Measurements from ENCODE around the gene ISG15.
A peak's percentile ranks its signal among the peaks of the same experiment; 100 is the strongest.
"Not testable (repeated sequence)": the region's sequence is repeated elsewhere in the genome, so short reads cannot be mapped to it uniquely, and the experiment has no call there.

The ISG15 gene

GRCh38 chr1:1051127-1051810 is 38.0 kb downstream of the ISG15 start:
- no peak overlapping the region for H3K9ac ChIP-seq (ENCODE audit: low read depth, low read length)
- H3K4me1 ChIP-seq (ENCODE audit: control insufficient read depth, insufficient read depth, low read length): no peaks in the 10 kb centered on the region
- H3K4me3 ChIP-seq (ENCODE audit: low read depth, low read length): no peak overlapping the region
- H3K27me3 ChIP-seq (ENCODE audit: control insufficient read depth, insufficient read depth, low read length): no peaks in the 10 kb centered on the region
- peaks cover 75% of the 10 kb centered on the region for H3K36me3 ChIP-seq (ENCODE audit: control insufficient read depth, insufficient read depth, low read length)
- no peaks in the 10 kb centered on the region for H3K9me3 ChIP-seq (ENCODE audit: control insufficient read depth, insufficient read depth, low read length)

- no peaks in the 10 kb centered on the region for H3K9me3 ChIP-seq (ENCODE audit: control insufficient read depth, insufficient read depth, low read length)
- no peak overlapping the region for H3K4me3 ChIP-seq (ENCODE audit: low read depth, low read length)
- H3K27me3 ChIP-seq (ENCODE audit: control insufficient read depth, insufficient read depth, low read length): no peaks in the 10 kb centered on the region
- no peaks in the 10 kb centered on the region for H3K4me1 ChIP-seq (ENCODE audit: control insufficient read depth, insufficient read depth, low read length)
- H3K9ac ChIP-seq (ENCODE audit: low read depth, low read length): no peak overlapping the region
- peaks cover 65% of the 10 kb centered on the region for H3K36me3 ChIP-seq (ENCODE audit: control insufficient read depth, insufficient read depth, low read length)
These were observed 38.9 kb downstream of the ISG15 start for GRCh38 chr1:1052003-1052840.

GRCh38 chr1:1053022-1053421 is 39.7 kb downstream of the ISG15 start:
- H3K9ac ChIP-seq (ENCODE audit: low read depth, low read length): no peak overlapping the region
- peaks cover 58% of the 10 kb centered on the region for H3K36me3 ChIP-seq (ENCODE audit: control insufficient read depth, insufficient read depth, low read length)
- H3K27me3 ChIP-seq (ENCODE audit: control insufficient read depth, insufficient read depth, low read length): no peaks in the 10 kb centered on the region
- H3K4me3 ChIP-seq (ENCODE audit: low read depth, low read length): no peak overlapping the region
- H3K9me3 ChIP-seq (ENCODE audit: control insufficient read depth, insufficient read depth, low read length): no peaks in the 10 kb centered on the region
- no peaks in the 10 kb centered on the region for H3K4me1 ChIP-seq (ENCODE audit: control insufficient read depth, insufficient read depth, low read length)

GRCh38 chr1:1053682-1054081 is 40.4 kb downstream of the ISG15 start:
- Histone ChIP-seq H3K4me3 (ENCODE audit: low read depth, low read length) (no peak overlapping the region), H3K4me1 (ENCODE audit: control insufficient read depth, insufficient read depth, low read length) (no peaks in the 10 kb centered on the region), H3K9ac (ENCODE audit: low read depth, low read length) (no peak overlapping the region), H3K27me3 (ENCODE audit: control insufficient read depth, insufficient read depth, low read length) (peaks cover 4% of the 10 kb centered on the region), H3K36me3 (ENCODE audit: control insufficient read depth, insufficient read depth, low read length) (peaks cover 58% of the 10 kb centered on the region), H3K9me3 (ENCODE audit: control insufficient read depth, insufficient read depth, low read length) (no peaks in the 10 kb centered on the region)

GRCh38 chr1:1054099-1054700 is 40.9 kb downstream of the ISG15 start:
- Histone ChIP-seq H3K36me3 (ENCODE audit: control insufficient read depth, insufficient read depth, low read length) (peaks cover 57% of the 10 kb centered on the region), H3K9ac (ENCODE audit: low read depth, low read length) (no peak overlapping the region), H3K4me3 (ENCODE audit: low read depth, low read length) (no peak overlapping the region), H3K4me1 (ENCODE audit: control insufficient read depth, insufficient read depth, low read length) (no peaks in the 10 kb centered on the region), H3K9me3 (ENCODE audit: control insufficient read depth, insufficient read depth, low read length) (no peaks in the 10 kb centered on the region), H3K27me3 (ENCODE audit: control insufficient read depth, insufficient read depth, low read length) (peaks cover 7% of the 10 kb centered on the region)

GRCh38 chr1:1054971-1055370 is 41.7 kb downstream of the ISG15 start:
- peaks cover 8% of the 10 kb centered on the region for H3K27me3 ChIP-seq (ENCODE audit: control insufficient read depth, insufficient read depth, low read length)
- H3K36me3 ChIP-seq (ENCODE audit: control insufficient read depth, insufficient read depth, low read length): peaks cover 54% of the 10 kb centered on the region
- no peak overlapping the region for H3K4me3 ChIP-seq (ENCODE audit: low read depth, low read length)

GRCh38 chr1:1055841-1056736 is 42.8 kb downstream of the ISG15 start:
- H3K36me3 ChIP-seq (ENCODE audit: control insufficient read depth, insufficient read depth, low read length): peaks cover 43% of the 10 kb centered on the region
- no peak overlapping the region for H3K4me3 ChIP-seq (ENCODE audit: low read depth, low read length)
- no peak overlapping the region for H3K9ac ChIP-seq (ENCODE audit: low read depth, low read length)
- H3K27me3 ChIP-seq (ENCODE audit: control insufficient read depth, insufficient read depth, low read length): peaks cover 17% of the 10 kb centered on the region
- no peaks in the 10 kb centered on the region for H3K9me3 ChIP-seq (ENCODE audit: control insufficient read depth, insufficient read depth, low read length)
- no peaks in the 10 kb centered on the region for H3K4me1 ChIP-seq (ENCODE audit: control insufficient read depth, insufficient read depth, low read length)

More at GRCh38 chr1:1054971-1055370, 41.7 kb downstream of the ISG15 start:
- Histone ChIP-seq H3K4me1 (ENCODE audit: control insufficient read depth, insufficient read depth, low read length) (no peaks in the 10 kb centered on the region), H3K9ac (ENCODE audit: low read depth, low read length) (no peak overlapping the region), H3K9me3 (ENCODE audit: control insufficient read depth, insufficient read depth, low read length) (no peaks in the 10 kb centered on the region)

GRCh38 chr1:1057769-1058087 is 44.4 kb downstream of the ISG15 start:
- H3K4me1 ChIP-seq (ENCODE audit: control insufficient read depth, insufficient read depth, low read length); H3K9ac ChIP-seq (ENCODE audit: low read depth, low read length); H3K9me3 ChIP-seq (ENCODE audit: control insufficient read depth, insufficient read depth, low read length); H3K4me3 ChIP-seq (ENCODE audit: low read depth, low read length): not testable (repeated sequence)
- peaks cover 26% of the 10 kb centered on the region for H3K27me3 ChIP-seq (ENCODE audit: control insufficient read depth, insufficient read depth, low read length)
- H3K36me3 ChIP-seq (ENCODE audit: control insufficient read depth, insufficient read depth, low read length): peaks cover 27% of the 10 kb centered on the region

GRCh38 chr1:1058088-1058905 is 45.0 kb downstream of the ISG15 start:
- no peaks in the 10 kb centered on the region for H3K4me1 ChIP-seq (ENCODE audit: control insufficient read depth, insufficient read depth, low read length)
- peak overlapping the region; percentile 58 for H3K4me3 ChIP-seq (ENCODE audit: low read depth, low read length)
- peaks cover 32% of the 10 kb centered on the region for H3K27me3 ChIP-seq (ENCODE audit: control insufficient read depth, insufficient read depth, low read length)
- H3K9me3 ChIP-seq (ENCODE audit: control insufficient read depth, insufficient read depth, low read length): no peaks in the 10 kb centered on the region
- H3K36me3 ChIP-seq (ENCODE audit: control insufficient read depth, insufficient read depth, low read length): peaks cover 22% of the 10 kb centered on the region
- no peak overlapping the region for H3K9ac ChIP-seq (ENCODE audit: low read depth, low read length)

GRCh38 chr1:1058921-1059493 is 45.7 kb downstream of the ISG15 start:
- peaks cover 35% of the 10 kb centered on the region for H3K27me3 ChIP-seq (ENCODE audit: control insufficient read depth, insufficient read depth, low read length)
- H3K4me1 ChIP-seq (ENCODE audit: control insufficient read depth, insufficient read depth, low read length): no peaks in the 10 kb centered on the region
- H3K36me3 ChIP-seq (ENCODE audit: control insufficient read depth, insufficient read depth, low read length): peaks cover 15% of the 10 kb centered on the region
- no peaks in the 10 kb centered on the region for H3K9me3 ChIP-seq (ENCODE audit: control insufficient read depth, insufficient read depth, low read length)
- no peak overlapping the region for H3K9ac ChIP-seq (ENCODE audit: low read depth, low read length)
- peak overlapping the region; percentile 58 for H3K4me3 ChIP-seq (ENCODE audit: low read depth, low read length)
